NCI-H1048 (cell line): ENCODE results near the gene SMYD4.
"Not testable (repeated sequence)": the region's sequence is repeated elsewhere in the genome, so short reads cannot be mapped to it uniquely, and the experiment has no call there.

Source experiments
- DNase-seq: peaks from one replicate; lab custom pipeline; 2025; lab: John Stamatoyannopoulos, UW

SMYD4 gene

GRCh38 chr17:1830288-1830687, 586 bp upstream of the SMYD4 start:
- no peak for DNase-seq

DNA sequence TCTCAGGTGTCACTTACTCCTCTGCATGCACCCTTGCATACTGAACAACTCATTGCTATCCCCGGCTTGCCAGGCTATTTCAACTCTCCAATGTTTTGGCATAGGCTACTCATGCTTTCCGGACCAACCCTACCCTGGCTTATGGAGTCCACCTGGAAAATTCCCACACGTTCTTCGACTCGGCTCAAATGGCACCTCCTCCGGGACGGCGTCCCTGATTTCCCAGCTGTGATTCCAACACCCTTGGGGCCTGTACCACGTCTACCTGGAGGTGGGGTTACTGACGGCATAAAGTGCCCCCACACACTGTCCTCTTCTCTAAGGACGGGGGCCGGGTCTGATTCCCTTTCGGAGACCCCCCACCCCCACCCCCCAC, 498 bp downstream of the SMYD4 start:
- no peak for DNase-seq

DNA sequence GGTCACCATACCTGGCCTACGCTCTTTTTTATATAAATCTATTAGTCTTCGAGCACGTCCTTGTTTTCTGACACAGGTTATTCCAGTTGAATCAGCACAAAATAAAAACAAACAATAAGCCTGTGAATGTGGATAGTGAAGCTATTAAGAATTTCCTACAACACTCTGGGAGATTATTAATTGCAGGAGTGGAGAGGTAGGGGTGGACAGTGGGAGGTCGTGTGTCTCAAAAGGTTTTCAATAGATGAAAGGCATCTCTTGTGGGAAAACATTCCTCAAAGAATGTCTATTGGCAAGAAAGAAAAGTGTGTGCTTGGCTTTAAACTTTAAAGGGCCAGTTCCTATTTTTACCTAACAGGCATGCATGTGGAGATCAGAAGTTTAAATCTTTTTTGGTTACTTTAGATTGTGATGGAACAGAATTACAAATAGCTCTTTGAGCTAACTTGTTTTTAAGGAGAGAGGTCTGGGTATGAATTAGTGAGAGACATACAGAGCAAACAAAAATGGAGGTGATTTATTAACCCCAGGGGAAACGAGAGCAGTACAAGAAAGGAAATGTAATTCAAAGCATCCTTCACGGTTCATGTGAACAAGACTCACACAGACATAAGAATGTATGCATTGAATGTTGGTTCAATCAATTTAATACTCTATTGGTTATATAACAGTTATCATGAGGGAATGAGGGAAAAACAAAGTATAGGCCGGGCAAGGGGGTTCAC, 9.0 kb downstream of the SMYD4 start:
- no peak for DNase-seq

DNA sequence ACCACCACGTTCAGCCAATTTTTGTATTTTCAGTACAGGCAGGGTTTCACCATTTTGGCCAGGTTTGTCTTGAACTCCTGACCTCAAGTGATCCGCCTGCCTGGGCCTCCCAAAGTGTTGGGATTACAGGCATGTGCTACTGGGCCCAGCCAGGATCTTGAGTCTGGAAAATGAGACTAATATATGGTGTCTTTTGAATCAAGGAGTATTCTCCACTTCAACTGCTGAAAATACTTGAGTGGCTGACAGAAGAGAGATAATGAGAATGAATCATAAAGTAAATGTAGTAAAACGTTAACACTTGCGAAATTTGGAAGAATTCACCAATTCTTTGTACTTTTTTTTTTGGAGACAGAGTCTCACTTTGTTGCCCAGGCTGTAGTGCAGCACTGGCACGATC, 16.6 kb downstream of the SMYD4 start:
- no peak for DNase-seq

DNA sequence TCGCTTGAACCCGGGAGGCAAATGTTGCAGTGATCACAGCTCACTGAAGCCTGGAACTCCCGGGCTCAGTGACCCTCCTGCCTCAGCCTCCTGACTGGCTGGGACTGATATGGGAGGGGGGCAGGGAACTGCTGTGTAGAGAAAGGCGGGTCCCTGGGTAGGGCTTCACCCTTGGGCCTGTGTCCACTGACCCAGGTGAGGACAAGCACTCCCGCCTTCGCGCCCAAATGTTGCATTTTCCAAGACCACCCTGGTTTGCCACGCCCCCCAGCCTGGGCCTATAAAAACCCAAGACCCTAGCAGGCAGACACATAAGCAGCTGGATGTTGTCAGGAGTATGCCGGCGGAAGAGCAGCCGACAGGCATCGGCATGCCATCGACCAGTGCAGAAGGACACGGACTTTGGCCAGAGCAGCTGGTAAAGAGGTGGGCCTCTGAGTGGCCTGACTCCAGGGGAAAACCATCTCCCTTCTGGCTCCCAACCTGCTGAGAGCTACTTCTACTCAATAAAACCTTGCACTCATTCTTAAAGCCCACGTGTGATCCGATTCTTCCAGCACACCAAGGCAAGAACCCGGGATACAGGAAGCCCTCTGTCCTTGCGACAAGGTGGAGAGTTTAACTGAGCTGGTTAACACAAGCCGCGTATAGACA, 19.1 kb downstream of the SMYD4 start:
- DNase-seq, result no peak

DNA sequence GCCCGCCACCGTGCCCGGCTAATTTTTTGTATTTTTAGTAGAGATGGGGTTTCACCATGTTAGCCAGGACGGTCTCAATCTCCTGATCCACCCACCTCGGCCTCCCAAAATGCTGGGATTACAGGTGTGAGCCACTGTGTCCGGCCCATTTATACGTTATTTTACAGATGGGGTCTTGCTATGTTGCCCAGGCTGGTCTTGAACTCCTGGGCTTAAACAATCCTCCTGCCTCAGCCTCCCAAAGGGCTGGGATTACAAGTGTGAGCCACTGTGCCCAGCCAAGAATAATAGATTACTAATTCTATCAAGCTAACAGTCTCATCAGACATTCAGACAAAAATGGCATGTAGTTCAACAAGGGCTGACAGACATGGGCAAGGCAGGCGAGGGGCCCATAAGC, 19.9 kb downstream of the SMYD4 start:
- not testable (repeated sequence) for DNase-seq

- DNase-seq, result no peak
Observed at GRCh38 chr17:1808644-1809043, 21.1 kb downstream of the SMYD4 start.

DNA sequence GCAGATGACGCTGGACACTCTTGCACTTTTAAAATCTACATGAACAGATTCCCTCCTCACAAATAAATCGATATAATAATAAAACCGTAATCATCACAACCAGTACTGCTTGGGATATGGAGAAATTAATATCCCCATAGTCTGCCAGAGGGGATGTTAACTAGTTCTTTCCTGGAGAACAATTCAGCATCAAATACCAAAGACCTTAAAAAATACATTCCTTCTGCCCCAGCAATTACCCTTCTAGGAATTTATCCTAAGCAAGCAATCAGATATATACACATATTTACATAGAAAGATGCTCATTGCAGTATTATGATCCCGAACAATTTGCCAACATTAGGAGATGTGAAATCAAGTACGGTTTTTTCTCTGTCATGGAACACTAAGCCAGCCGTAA, 21.8 kb downstream of the SMYD4 start:
- DNase-seq, result no peak

- DNase-seq, result no peak
Observed at GRCh38 chr17:1803280-1803679, 26.4 kb downstream of the SMYD4 start.

DNA sequence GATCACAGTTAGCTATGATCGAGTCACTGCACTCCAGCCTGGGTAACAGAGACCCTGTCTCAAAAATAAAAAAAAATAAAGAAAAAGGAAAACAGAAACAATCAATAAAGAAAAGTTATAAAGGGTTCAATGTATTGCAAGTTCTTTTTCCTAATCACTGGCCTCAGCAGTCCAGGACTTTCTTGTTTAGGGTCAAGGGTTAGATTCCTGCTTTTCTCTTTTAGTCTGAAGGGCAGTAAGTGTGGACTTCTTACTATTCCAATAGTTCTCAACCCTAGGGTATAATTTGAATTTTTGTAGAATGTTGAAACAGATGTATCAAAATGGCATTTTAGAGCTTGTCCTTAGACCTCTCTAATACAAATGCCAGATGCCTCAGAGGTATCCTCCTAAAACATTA, 27.3 kb downstream of the SMYD4 start:
- no peak for DNase-seq

- DNase-seq, result no peak
Observed at GRCh38 chr17:1800712-1801111, 29.0 kb downstream of the SMYD4 start.

- no peak for DNase-seq
Observed at GRCh38 chr17:1800240-1800639, 29.5 kb downstream of the SMYD4 start.

- DNase-seq, result not testable (repeated sequence)
Observed at GRCh38 chr17:1797846-1798245, 31.9 kb downstream of the SMYD4 start.

DNA sequence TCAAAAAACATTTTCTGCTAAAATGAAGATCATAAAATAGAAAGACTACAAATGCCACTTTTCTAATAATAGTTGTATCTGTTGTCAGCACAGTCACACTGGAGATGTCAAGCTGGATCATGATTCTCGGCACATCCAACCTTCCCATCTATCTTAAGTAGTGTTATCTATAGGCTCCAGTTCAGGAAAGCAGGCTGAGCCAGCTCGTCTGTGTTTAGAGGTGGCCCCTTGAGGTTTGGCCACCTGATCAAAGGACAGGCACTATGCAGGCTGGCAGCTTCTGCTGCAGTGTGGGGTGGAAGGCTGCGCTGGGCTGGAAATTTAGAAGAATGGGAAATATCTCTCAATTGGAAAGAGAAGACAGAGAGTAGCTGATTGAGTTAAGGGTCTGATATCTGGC, 32.4 kb downstream of the SMYD4 start:
- no peak for DNase-seq

- DNase-seq, result no peak
Observed at GRCh38 chr17:1796800-1797199, 32.9 kb downstream of the SMYD4 start.

GRCh38 chr17:1793447-1793806, 36.3 kb downstream of the SMYD4 start:
- no peak for DNase-seq

GRCh38 chr17:1792495-1793446, 36.9 kb downstream of the SMYD4 start:
- no peak for DNase-seq

- no peak for DNase-seq
Observed at GRCh38 chr17:1789936-1790335, 39.8 kb downstream of the SMYD4 start.

DNA sequence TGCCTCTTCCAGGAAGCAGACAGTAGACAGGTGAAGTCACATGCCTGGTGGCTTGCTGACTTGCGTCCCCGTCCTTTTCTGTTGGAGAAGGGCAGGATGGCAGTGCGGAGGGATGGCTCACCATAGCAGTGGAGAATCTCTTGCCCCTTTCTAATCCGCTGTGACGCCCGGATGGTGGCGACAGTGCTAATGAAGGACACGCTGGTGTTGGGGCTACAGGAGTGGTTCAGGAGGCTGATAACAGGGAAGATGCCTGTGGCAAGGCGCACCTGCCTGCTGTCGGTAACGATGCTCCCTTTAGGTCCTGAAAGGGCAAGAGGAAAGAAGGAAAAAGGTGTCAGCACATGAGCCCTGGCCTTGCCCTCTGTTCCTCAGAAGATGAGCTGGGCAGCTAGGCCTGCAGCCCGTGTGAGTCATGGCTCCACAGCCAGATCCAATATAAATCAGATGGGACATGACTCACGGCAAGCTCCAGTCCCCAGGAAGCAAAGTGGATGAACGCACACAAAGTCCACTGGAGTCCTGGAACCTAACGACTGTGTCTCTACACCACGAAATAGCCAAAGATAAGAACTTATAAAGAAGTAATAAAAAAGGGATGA, 42.3 kb downstream of the SMYD4 start:
- no peak for DNase-seq

DNA sequence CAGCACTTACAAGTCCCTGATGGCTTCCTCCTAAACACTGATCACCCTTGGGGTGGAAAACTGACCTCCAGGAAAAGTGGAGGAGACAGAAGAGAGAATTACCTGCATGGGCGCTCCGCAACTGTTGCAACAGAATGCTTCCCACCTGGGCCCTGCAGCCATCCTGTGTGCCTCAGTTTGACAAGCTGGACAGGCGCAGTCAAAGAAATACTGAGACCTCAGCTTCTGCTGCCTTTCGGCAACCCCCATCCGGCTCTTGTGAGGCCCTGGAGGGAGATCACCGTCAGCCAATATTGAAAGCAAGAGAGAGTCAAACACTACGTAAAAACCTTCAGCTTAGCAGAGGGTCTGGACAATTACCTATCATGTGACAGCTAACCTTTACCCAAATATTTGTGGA, 43.0 kb downstream of the SMYD4 start:
- DNase-seq, result no peak

DNA sequence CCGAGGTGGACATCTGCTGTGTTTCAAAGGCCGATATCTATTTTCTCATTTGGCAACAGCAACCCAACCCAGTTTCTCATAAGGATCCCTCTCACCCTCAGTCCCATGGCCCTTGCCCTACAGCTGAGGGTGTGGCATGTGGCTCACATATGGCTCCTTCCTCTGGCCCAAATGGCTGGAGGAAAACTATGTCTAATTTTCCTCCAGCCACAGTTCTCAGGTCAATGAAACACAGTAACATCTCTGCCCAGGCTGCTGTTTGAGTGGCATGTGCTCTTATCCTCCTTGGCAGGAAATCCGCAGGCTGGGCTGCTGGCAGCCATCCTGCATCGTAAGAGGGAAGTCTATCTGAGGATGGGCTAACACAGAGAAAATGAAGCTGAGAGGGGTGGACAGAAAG, 43.8 kb downstream of the SMYD4 start:
- DNase-seq, result no peak

DNA sequence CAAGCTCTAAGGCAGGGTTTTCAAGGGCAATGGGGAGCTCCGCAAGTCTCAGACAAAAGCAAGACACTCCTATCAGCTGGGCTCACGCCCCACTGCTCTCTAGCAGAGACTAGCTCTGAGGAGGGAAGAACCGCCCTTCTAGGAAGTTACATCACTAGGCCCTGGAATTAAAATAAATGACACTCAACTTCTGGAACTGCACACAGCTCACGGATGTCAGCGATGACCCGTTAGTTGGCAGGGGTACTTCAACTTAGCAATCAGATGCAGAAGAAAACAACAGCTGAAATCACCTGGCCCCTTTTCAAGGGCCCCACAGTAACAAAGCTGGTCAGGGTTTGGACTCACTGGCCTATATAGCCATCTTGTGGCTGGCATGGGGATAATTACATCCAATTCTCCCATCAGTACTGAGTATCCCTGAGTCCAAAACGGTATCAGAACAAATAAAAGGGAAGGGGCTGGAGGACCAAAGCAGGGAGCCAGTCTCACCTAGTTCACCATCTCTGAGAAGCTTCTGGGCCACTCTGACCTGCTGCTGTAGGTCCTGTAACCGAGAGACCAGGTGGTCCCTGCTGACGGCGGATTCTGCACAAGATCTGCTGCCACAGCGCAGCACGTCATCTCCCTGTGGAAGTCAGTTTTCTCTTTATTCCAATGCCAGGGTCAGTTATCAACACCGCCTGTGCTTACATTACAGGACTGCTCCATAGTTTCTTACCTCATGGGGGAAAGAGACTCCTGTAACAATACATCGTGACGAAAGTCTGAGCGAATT, 45.7 kb downstream of the SMYD4 start:
- DNase-seq, result no peak
